Kidney epithelial cell (primary cell): ENCODE results near the gene TMEM255B. TPM values are rescaled to one million over a fixed set of nuclear protein-coding genes. Genes with fewer than 3 reads are reported as not detected.

Experiments
- DNase-seq: peaks from one replicate; pipeline ENCODE4 v3.0.0-alpha.2; 2010; ENCODE audit warnings: low read depth
- H3K27me3 ChIP-seq: 2 replicates; pipeline ENCODE4 v1.6.0; 2011; ENCODE audit warnings: low read length; ENCODE audit not compliant: control insufficient read depth, insufficient read depth
- H3K36me3 ChIP-seq: 2 replicates; pipeline ENCODE4 v1.5.1; 2011; ENCODE audit warnings: low read length; ENCODE audit not compliant: control insufficient read depth, insufficient read depth
- H3K4me3 ChIP-seq: 2 replicates; pipeline ENCODE4 v1.5.1; 2011; ENCODE audit warnings: low read depth, mild to moderate bottlenecking, control low read depth, low read length
- CTCF ChIP-seq: IDR thresholded peaks from 2 replicates; pipeline ENCODE4 v1.5.1; 2011; ENCODE audit warnings: mild to moderate bottlenecking, moderate library complexity, low read length, control low read depth, inconsistent platforms; ENCODE audit not compliant: insufficient read depth, poor library complexity, severe bottlenecking
- total RNA-seq: library from RNA; depleted of rRNA; stranded (reverse); fragments of >200 nt; gene quantifications from 2 replicates; pipeline ENCODE4 v1.2.3, GENCODE V29; 2015

Gene TMEM255B
- total RNA-seq, 1 donor from 2014 or later: 11.4 TPM

GRCh38 chr13:113842336-113843062 lies 83.5 kb downstream of the TMEM255B start:
- Histone ChIP-seq H3K27me3 (no peaks in the 10 kb centered on the region), H3K4me3 (no peak overlapping the region), H3K36me3 (no peaks in the 10 kb centered on the region)
- TF ChIP-seq CTCF: no peak
- DNase-seq: no peak

- Histone ChIP-seq H3K4me3 (no peak overlapping the region), H3K27me3 (no peaks in the 10 kb centered on the region), H3K36me3 (no peaks in the 10 kb centered on the region)
- no peak for TF ChIP-seq CTCF
- no peak for DNase-seq
Measured at GRCh38 chr13:113843063-113843654, 84.1 kb downstream of the TMEM255B start.

GRCh38 chr13:113843864-113844556 lies 85.0 kb downstream of the TMEM255B start:
- Histone ChIP-seq H3K27me3 (no peaks in the 10 kb centered on the region), H3K4me3 (no peak overlapping the region), H3K36me3 (no peaks in the 10 kb centered on the region)
- TF ChIP-seq CTCF: no peak
- no peak for DNase-seq

GRCh38 chr13:113845055-113845454 lies 86.0 kb downstream of the TMEM255B start:
- H3K27me3 ChIP-seq: no peaks in the 10 kb centered on the region
- no peak for DNase-seq
- no peak for TF ChIP-seq CTCF
- H3K4me3 ChIP-seq: no peak overlapping the region
- no peaks in the 10 kb centered on the region for H3K36me3 ChIP-seq

GRCh38 chr13:113845723-113846635 lies 87.0 kb downstream of the TMEM255B start:
- no peak for DNase-seq
- H3K27me3 ChIP-seq: no peaks in the 10 kb centered on the region
- no peak overlapping the region for H3K4me3 ChIP-seq
- H3K36me3 ChIP-seq: no peaks in the 10 kb centered on the region
- no peak for TF ChIP-seq CTCF
